Heart right ventricle (tissue), 16 donors: Measurements from ENCODE around the gene ALG5. TPM values are rescaled to one million over a fixed set of nuclear protein-coding genes. Genes with fewer than 3 reads are reported as not detected.

Experiments used
- ATAC-seq, 8 donors: fragments of 200-7000 bp; cut with Tn5 transposase; one replicate each; pipeline ENCODE4 v1.9.1; 2020; ENCODE audit warnings: mild to moderate bottlenecking in 8 of 8, moderate library complexity in 8 of 8, moderate number of reproducible peaks in 1 of 8
- DNase-seq, 2 donors: peaks; one replicate each; pipeline ENCODE4 v3.0.0-alpha.2; 2020
- H3K27ac ChIP-seq, 10 donors: fragments of 200-600 bp; sonication (generic) in 2 of 10; one replicate each; pipeline versions ENCODE4 v1.5.0 to v1.8.0; 2020 to 2022; ENCODE audit warnings: mild to moderate bottlenecking in 3 of 10
- H3K27me3 ChIP-seq, 7 donors: fragments of 200-600 bp; one replicate each; pipeline ENCODE4 v1.8.0; 2021 to 2022; ENCODE audit warnings: mild to moderate bottlenecking in 2 of 7
- H3K36me3 ChIP-seq, 9 donors: fragments of 200-600 bp; sonication (generic) in 1 of 9; one replicate each; pipeline versions ENCODE4 v1.5.0 to v1.8.0; 2020 to 2022; ENCODE audit warnings: mild to moderate bottlenecking in 2 of 9
- H3K4me1 ChIP-seq, 9 donors: fragments of 200-600 bp; sonication (generic) in 1 of 9; one replicate each; pipeline versions ENCODE4 v1.5.0 to v1.8.0; 2020 to 2022; ENCODE audit warnings: mild to moderate bottlenecking in 4 of 9
- H3K4me3 ChIP-seq, 10 donors: fragments of 200-600 bp; sonication (generic) in 2 of 10; one replicate each; pipeline versions ENCODE4 v1.5.0 to v1.8.0; 2020 to 2022; ENCODE audit warnings: mild to moderate bottlenecking in 7 of 10, moderate library complexity in 2 of 10
- H3K9me3 ChIP-seq, 11 donors: fragments of 200-600 bp in 10 of 11; sonication (generic) in 2 of 11; one replicate each; pipeline versions ENCODE4 v1.5.0 to v1.8.0; 2013 to 2022; ENCODE audit warnings: mild to moderate bottlenecking in 2 of 11, control low read depth in 1 of 11, moderate library complexity in 1 of 11
- CTCF ChIP-seq, 9 donors: fragments of 200-600 bp; sonication (generic) in 2 of 9; IDR thresholded peaks; one replicate each; pipeline versions ENCODE4 v1.5.0 to v1.8.0; 2021 to 2022; ENCODE audit warnings: antibody characterized with exemption in 9 of 9, mild to moderate bottlenecking in 5 of 9, moderate library complexity in 1 of 9
- WGBS, 2 donors: extraction: QIAGEN DNeasy Blood & Tissue Kit; methylation state at CpG; one replicate each; pipeline ENCODE4 v1.1.7; 2013; ENCODE audit warnings: inconsistent platforms in 1 of 2; 5-methylcytosine and 5-hydroxymethylcytosine counted together
- intact Hi-C, 10 donors: fragments of 100-400 bp; cut with DNase I; formaldehyde crosslinking; loops; one replicate each; pipeline versions ENCODE4 v1.11.1 to v1.14.2; 2022
- polyA plus RNA-seq, 2 donors: library from polyadenylated mRNA; stranded (reverse); fragments of 200-250 nt; gene quantifications; one replicate each; pipeline ENCODE4 v1.2.3, GENCODE V29; 2013
- total RNA-seq, 10 donors: library from RNA; stranded (reverse); fragmentation: NEBNext Ultra II Directional in 3 of 10; extraction: Animal tissue kit (Norgen Biotek cat#: 25700) in 3 of 10; gene quantifications; one replicate each; pipeline versions ENCODE4 v1.2.1 to v1.2.4, GENCODE V29; 2021 to 2023
- donor health status: Arrhythmogenic right ventricular cardiomyopathy.
- donor health status: ischemic (EF 13 %, LVEDD 7.1; RV severe dilation, severe dysfunction).
- donor health status: healthy with polysubstance abuse.
- donor health status: DM: no; HTN: yes; CAD: no.
- donor health status: DM: no; HTN: no; CAD: no.
- donor health status: ischemic (EF 25% LVEDD 6.9; RV normal size, moderate dysfunction).
- donor health status: ischemic (EF 25% LVEDD 5.7; RV mildly dilated, moderate dysfunction).
- donor health status: healthy.
- donor health status: DM: yes; HTN: yes; CAD: no.
- donor health status: Ischemic cardiomyopathy.
- donor health status: ischemic (EF 35%, LVEDD 5.7; RV mildly dilated, moderate dysfunction).
- donor health status: nonischemic (EF 11% LVEDD 7.7; RV severe dilation, severe dysfunction).
- donor health status: DM: yes; HTN: yes; CAD: no.
- donor health status: PGD.
- donor health status: ischemic (EF 29% LVEDD 5.4; RV normal size, mild dysfunction).
- donor health status: nonischemic (EF 23%, LVEDD 6.1; RV moderate dilation, normal function).

ALG5 gene
- total and polyA plus RNA-seq, 12 donors, result 7.3 to 29.6 (median 10.5) TPM

GRCh38 chr13:36950330-36950729 lies 48.8 kb downstream of the ALG5 start:
- no peaks in the 10 kb centered on the region for H3K27me3 ChIP-seq
- no peak overlapping the region for H3K4me3 ChIP-seq
- no peaks in the 10 kb centered on the region for H3K9me3 ChIP-seq
- H3K36me3 ChIP-seq, result peaks cover 0 to 79% (median 5%) of the 10 kb centered on the region in 9 donors
- DNase-seq, result no peak
- H3K27ac ChIP-seq, result no peak overlapping the region
- TF ChIP-seq CTCF (IDR thresholded peaks at IDR 0.05), result no peak
- H3K4me1 ChIP-seq, result no peaks in the 10 kb centered on the region
- no peak for ATAC-seq
- intact Hi-C loops, result loop anchor here in 1 of 10 donors (10.0 kb wide), 1 partner anchor 96 kb away; no protein-coding TSS in a partner anchor
- WGBS, 2 donors, result 89 to 93% methylated on average over 4 of the region's 4 CpGs

GRCh38 chr13:36945078-36945477 lies 54.1 kb downstream of the ALG5 start:
- Histone ChIP-seq H3K4me1 (no peaks in the 10 kb centered on the region), H3K36me3 (peaks cover 0 to 30% (median 5%) of the 10 kb centered on the region in 9 donors), H3K9me3 (no peaks in the 10 kb centered on the region), H3K27me3 (no peaks in the 10 kb centered on the region), H3K27ac (no peak overlapping the region), H3K4me3 (no peak overlapping the region)
- ATAC-seq, result no peak
- intact Hi-C loops, result no loop called here
- 57 to 60% methylated on average over 3 of the region's 3 CpGs for WGBS, 2 donors
- no peak for TF ChIP-seq CTCF (IDR thresholded peaks at IDR 0.05)
- DNase-seq, result no peak

- Histone ChIP-seq H3K36me3 (no peaks in the 10 kb centered on the region), H3K27me3 (peaks cover 0 to 11% (median 0%) of the 10 kb centered on the region in 7 donors), H3K4me3 (no peak overlapping the region), H3K4me1 (peaks cover 0 to 4% (median 0%) of the 10 kb centered on the region in 9 donors), H3K27ac (no peak overlapping the region), H3K9me3 (no peaks in the 10 kb centered on the region)
- DNase-seq, result no peak
- TF ChIP-seq CTCF (IDR thresholded peaks at IDR 0.05), result no peak
- 77% methylated on average over 7 of the region's 7 CpGs for WGBS, 2 donors
- intact Hi-C loops, result loop anchor here in 1 of 10 donors (10.0 kb wide), 1 partner anchor 61 kb away; no protein-coding TSS in a partner anchor
- no peak for ATAC-seq
Observed at GRCh38 chr13:36925603-36926002, 73.5 kb downstream of the ALG5 start.

- 68 to 71% methylated on average over 3 of the region's 3 CpGs for WGBS, 2 donors
- Histone ChIP-seq H3K4me3 (no peak overlapping the region), H3K4me1 (peaks cover 0 to 7% (median 2%) of the 10 kb centered on the region in 9 donors), H3K9me3 (no peaks in the 10 kb centered on the region), H3K27me3 (peaks cover 0 to 24% (median 0%) of the 10 kb centered on the region in 7 donors), H3K36me3 (no peaks in the 10 kb centered on the region), H3K27ac (no peak overlapping the region)
- no peak for ATAC-seq
- intact Hi-C loops, result loop anchor here in 2 of 10 donors (5.0 to 10.0 kb wide), 2 partner anchors 59 to 67 kb away; no protein-coding TSS in a partner anchor
- no peak for TF ChIP-seq CTCF (IDR thresholded peaks at IDR 0.05)
- DNase-seq, result no peak
Observed at GRCh38 chr13:36924001-36924400, 75.1 kb downstream of the ALG5 start.
